HL-60 (cell line): ENCODE measurements around the gene GKN2.

Experiments used
- CTCF ChIP-seq: IDR thresholded peaks from one replicate; pipeline ENCODE4 v1.5.1; 2011; ENCODE audit warnings: low read length, control low read depth, inconsistent platforms; ENCODE audit not compliant: insufficient read depth
- GABPA ChIP-seq: IDR thresholded peaks from 2 replicates; pipeline ENCODE4 v1.6.1; 2012; ENCODE audit warnings: low read depth
- POLR2AphosphoS5 ChIP-seq: IDR thresholded peaks from 2 replicates; pipeline ENCODE4 v1.6.1; 2012; ENCODE audit warnings: low read depth
- REST ChIP-seq: IDR thresholded peaks from 2 replicates; pipeline ENCODE4 v1.6.1; 2012; ENCODE audit warnings: low read depth; ENCODE audit not compliant: insufficient replicate concordance

DNA sequence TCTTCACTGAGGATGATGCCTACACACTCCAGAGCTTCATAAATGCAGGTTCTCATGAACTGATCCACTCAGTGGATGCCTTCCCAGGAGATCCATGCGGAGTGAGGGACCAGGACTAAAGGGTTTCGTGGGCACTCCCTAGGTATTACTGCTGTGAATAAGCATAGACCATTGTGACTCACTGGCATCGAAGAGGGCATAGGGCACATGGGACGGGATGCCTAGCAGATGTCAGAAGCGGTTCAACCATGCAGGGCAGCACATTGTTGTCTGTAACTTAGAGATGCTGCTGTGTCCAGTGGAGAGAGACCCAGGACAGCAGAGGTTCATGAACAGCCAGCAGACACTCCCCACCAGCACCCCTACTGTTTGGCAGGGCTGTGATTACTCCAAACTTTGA is 17.2 kb downstream of the GKN2 start:
- TF ChIP-seq CTCF (no peak), POLR2AphosphoS5 (no peak), GABPA (no peak), REST (no peak)
